Activated naive CD8-positive, alpha-beta T cell (primary cell): ENCODE results near the gene NME1.
"Not testable (repeated sequence)": the region's sequence is repeated elsewhere in the genome, so short reads cannot be mapped to it uniquely, and the experiment has no call there.

Source experiments
- H3K27ac Mint-ChIP-seq: one replicate; pipeline ENCODE4 v1.8.0; 2021; ENCODE audit warnings: mixed read lengths
- H3K27me3 Mint-ChIP-seq: one replicate; pipeline ENCODE4 v1.8.0; 2021; ENCODE audit warnings: mixed read lengths
- H3K36me3 Mint-ChIP-seq: one replicate; pipeline ENCODE4 v1.8.0; 2021; ENCODE audit warnings: mixed read lengths
- H3K4me1 Mint-ChIP-seq: one replicate; pipeline ENCODE4 v1.8.0; 2021; ENCODE audit warnings: low read depth, mixed read lengths
- H3K4me3 Mint-ChIP-seq: one replicate; pipeline ENCODE4 v1.8.0; 2021; ENCODE audit warnings: mild to moderate bottlenecking, mixed read lengths
- H3K9me3 Mint-ChIP-seq: one replicate; pipeline ENCODE4 v1.8.0; 2021; ENCODE audit warnings: low read depth, mixed read lengths

Gene NME1

DNA sequence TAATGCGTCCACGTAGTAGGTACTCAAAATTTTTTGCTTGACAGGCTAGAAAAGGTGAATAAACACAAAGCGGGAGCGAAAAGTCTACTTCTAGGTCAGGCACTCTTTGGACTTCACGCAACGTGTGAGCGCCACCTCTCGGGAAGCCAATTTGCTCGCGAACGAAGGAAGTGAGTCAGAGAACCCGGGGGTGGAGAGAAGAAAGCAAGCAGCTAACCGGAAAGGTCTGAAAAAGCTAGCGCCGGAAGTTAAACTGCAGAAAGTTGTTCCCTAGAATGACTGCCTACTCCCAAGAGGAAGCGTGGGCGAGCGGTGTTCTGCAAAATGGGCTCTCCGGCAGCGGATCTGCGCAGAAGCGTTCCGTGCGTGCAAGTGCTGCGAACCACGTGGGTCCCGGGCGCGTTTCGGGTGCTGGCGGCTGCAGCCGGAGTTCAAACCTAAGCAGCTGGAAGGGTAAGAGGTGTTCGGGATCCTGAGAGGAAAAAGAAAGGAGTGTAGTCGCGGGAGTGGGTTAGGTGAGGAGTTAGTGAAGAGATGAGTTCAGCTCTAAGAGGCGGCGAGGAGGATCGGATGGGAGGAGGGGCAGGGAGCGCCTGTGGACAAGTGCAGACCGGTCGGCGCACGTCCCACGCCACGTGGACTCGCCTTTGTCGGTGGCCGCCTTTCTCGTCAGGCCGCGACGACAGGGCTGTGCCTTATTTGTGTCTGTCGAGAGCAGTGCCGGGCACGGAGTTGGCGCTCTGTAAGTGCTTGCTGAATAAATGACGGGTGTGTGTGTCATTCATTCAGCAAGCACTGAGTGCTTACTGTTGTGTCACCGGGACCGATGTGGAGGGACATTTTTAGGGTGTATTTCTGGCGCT, at the start of gene NME1:
TSS of gene NME1 (plus strand) at position 350 of the 863 bp plus-strand sequence. CDS start 2,096 bp downstream, outside the sequence.
- Mint-ChIP-seq H3K4me1 (peaks cover 21% of the 10 kb centered on the region), H3K27me3 (no peaks in the 10 kb centered on the region), H3K9me3 (no peaks in the 10 kb centered on the region), H3K4me3 (no peak within 1 kb of the TSS), H3K36me3 (peaks cover 5% of the 10 kb centered on the region), H3K27ac (no peak within 1 kb of the TSS)

GRCh38 chr17:51107778-51108177, 45.6 kb upstream of the NME1 start:
- Mint-ChIP-seq H3K36me3 (peaks cover 15% of the 10 kb centered on the region), H3K27ac (no peak overlapping the region), H3K4me3 (no peak overlapping the region), H3K9me3 (no peaks in the 10 kb centered on the region), H3K27me3 (no peaks in the 10 kb centered on the region), H3K4me1 (peaks cover 19% of the 10 kb centered on the region)

DNA sequence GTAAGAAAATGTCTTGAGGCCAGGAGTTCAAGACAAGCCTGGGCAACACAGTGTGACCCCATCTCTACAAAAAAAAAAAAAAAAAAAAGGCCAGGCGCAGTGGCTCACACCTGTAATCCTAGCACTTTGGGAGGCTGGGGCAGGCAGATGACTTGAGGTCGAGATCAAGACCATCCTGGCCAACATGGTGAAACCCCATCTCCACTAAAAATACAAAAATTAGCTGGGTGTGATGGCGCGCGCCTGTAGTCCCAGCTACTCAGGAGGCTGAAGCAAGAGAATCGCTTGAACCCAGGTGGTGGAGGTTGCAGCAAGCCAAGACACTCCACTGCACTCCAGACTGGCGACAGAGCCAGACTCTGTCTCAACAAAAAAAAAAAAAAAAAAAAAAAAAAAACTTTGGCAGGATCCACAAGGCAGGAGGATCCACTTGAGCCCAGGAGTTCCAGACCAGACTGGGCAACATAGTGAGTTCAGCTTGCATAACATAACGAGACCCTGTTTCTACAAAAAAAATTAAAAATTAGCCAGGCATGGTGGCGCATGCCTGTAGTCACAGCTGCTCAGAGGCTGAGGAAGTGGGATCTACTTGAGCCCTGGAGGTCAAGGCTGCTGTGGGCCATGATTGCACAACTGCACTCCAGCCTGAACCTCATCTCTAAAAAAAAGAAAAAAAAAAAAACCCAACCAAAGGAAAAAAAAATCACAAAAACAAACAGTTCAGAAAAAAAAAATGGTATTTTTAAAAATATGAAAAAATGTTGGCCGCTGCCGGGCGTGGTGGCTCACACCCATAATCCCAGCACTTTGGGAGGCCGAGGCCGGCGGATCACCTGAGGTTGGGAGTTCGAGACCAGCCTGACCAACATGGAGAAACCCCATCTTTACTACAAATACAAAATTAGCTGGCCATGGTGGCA, 40.8 kb upstream of the NME1 start:
- H3K4me3 Mint-ChIP-seq, H3K27ac Mint-ChIP-seq, H3K36me3 Mint-ChIP-seq, H3K9me3 Mint-ChIP-seq, H3K27me3 Mint-ChIP-seq: not testable (repeated sequence)
- peaks cover 33% of the 10 kb centered on the region for H3K4me1 Mint-ChIP-seq

- Mint-ChIP-seq H3K4me3 (no peak overlapping the region), H3K36me3 (peaks cover 3% of the 10 kb centered on the region), H3K27me3 (no peaks in the 10 kb centered on the region), H3K4me1 (peaks cover 53% of the 10 kb centered on the region), H3K27ac (no peak overlapping the region), H3K9me3 (no peaks in the 10 kb centered on the region)
Observed at GRCh38 chr17:51115179-51115578, 38.2 kb upstream of the NME1 start.

DNA sequence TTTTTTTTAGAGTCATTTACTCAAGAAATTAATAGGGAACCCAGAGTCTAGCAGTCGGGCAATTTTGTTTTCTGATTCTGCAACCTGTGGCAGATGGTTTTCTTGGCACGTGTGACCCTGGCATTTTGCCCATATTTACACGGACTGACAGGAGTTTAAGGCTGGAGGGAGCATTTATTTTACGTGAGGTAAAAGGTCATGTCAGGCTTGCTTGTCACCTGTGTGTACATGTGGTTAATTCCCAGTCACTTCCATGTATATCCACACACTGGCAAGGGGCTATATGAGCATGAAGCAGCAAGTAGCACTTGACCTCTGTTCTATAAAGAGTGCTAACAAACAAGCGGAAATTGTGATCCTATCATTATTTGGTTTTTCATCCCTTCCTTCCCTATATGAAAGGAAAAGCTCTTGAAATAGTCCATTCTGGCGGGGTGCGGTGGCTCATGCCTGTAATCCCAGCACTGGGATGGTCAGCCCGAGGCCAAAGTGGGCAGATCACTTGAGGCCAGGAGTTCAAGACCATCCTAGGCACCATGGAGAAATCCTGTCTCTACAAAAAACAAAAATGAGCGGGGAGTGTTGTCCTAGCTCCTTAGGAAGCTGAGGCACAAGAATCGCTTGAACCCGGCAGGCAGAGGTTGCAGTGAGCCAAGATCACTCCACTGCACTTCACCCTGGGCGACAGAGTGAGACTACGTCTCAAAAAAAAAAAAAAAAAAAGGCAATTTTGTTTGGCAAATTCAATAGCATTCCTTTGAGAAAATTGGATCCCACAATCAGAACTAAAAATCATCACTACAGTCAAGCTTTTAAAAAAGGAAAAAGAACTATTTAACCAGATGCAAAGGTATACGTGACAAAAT, 34.8 kb upstream of the NME1 start:
- peaks cover 68% of the 10 kb centered on the region for H3K4me1 Mint-ChIP-seq
- no peak overlapping the region for H3K27ac Mint-ChIP-seq

DNA sequence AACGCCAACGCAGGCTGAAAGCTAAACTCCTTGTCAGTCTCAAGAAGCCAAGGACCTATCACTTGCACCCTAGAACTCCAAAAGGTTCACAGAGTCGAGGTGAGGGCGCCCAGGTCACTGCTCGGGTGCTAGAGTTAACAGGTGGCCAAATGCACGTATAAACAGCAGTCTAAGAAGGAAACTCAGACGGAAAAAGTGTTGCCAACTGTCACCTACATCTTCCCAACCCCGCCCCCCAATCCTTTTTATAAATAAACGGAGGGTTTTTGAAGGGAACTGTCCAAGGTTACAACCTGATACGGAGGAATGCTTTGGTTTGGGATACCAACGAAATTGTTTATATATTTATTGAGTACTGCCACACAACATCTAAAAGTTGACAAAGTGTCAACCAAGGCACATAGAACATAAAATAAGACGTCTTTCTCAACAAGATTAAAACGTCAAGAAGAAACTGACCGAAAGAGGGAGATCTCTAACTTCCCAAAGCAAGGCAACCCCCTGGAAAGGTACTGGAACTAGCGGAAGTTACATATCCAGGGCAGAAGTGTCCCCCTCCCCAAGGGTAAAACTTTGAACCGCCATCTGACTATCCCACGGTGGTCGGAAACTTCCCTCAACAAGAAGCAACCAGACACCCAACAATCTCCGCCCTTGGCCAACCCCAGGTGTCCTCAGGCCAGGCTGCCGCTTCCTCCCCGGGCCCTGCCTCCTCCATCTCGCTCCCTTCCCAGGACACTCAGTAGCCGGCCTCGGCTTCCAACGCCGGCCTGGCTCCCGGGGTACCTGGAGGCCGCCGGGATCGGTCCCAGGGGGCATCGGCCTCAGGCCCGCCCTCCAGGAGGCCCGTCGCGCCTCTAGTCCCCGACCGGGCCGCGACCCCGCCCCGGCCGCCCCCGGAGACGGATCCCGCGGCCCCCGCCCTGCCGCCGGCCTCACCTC, 33.7 kb upstream of the NME1 start:
- no peaks in the 10 kb centered on the region for H3K27me3 Mint-ChIP-seq
- H3K4me3 Mint-ChIP-seq = peak overlapping the region; percentile 98
- H3K27ac Mint-ChIP-seq = peak overlapping the region; percentile 94
- H3K36me3 Mint-ChIP-seq = no peaks in the 10 kb centered on the region
- peaks cover 68% of the 10 kb centered on the region for H3K4me1 Mint-ChIP-seq
- no peaks in the 10 kb centered on the region for H3K9me3 Mint-ChIP-seq

More for the DNA sequence above, 34.8 kb upstream of the NME1 start:
- H3K9me3 Mint-ChIP-seq = no peaks in the 10 kb centered on the region
- H3K27me3 Mint-ChIP-seq = no peaks in the 10 kb centered on the region
- H3K4me3 Mint-ChIP-seq = peak overlapping the region; percentile 98
- no peaks in the 10 kb centered on the region for H3K36me3 Mint-ChIP-seq

GRCh38 chr17:51120357-51120738, 33.0 kb upstream of the NME1 start:
- H3K9me3 Mint-ChIP-seq = no peaks in the 10 kb centered on the region
- H3K36me3 Mint-ChIP-seq = no peaks in the 10 kb centered on the region
- H3K4me1 Mint-ChIP-seq = peaks cover 62% of the 10 kb centered on the region
- peak overlapping the region; percentile 98 for H3K4me3 Mint-ChIP-seq
- H3K27ac Mint-ChIP-seq = peak overlapping the region; percentile 87
- H3K27me3 Mint-ChIP-seq = no peaks in the 10 kb centered on the region

DNA sequence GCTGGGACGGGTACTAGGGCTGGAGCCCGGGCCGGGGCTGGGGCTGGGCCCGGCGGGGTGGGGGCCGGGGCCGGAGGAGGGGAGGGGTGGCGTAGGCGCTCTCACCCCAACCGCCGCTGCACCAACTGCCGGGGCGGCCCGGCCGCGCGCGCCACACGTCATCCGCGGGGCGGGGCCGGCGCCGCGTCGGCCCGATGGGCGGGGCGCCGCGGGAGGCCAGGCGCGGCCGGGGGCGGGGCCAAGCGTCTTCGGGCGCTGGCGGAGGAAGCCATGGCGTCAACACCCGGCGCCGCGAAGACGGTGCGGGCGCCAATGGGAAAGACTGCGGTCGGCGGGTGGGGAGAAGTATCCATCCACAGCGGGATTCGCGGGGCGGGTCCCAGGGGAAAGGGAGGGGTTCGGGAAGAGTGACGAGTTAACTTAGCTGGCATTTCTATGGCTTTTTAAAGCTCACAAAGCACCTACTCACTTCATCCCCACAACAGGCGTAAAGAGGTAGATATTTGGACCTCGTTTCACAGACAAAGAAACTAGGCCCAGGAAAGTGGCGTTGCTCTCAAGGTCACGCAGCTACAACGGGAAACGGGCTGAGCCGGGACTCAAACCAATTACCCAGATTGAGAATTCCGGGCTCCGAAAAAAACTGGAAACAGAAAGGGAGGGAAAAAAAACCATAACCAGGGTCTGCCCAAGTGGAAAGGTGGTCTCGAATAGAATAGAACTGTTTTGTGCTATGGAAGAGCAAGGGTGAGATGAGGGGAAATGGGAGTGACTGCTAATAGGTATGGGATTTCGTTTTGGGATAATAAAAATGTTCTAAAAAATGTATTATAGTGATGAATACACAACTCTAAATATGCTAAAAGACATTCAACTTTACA, 32.4 kb upstream of the NME1 start, which contains the start of gene SPAG9:
TSS of gene SPAG9 (minus strand) at position 130 of the 881 bp plus-strand sequence. CDS start 212 bp downstream, outside the sequence.
- peaks cover 56% of the 10 kb centered on the region for H3K4me1 Mint-ChIP-seq
- no peaks in the 10 kb centered on the region for H3K27me3 Mint-ChIP-seq
- H3K27ac Mint-ChIP-seq = peak within 1 kb of the TSS; percentile 99
- no peaks in the 10 kb centered on the region for H3K36me3 Mint-ChIP-seq
- H3K4me3 Mint-ChIP-seq = peak within 1 kb of the TSS; percentile 98
- no peaks in the 10 kb centered on the region for H3K9me3 Mint-ChIP-seq

DNA sequence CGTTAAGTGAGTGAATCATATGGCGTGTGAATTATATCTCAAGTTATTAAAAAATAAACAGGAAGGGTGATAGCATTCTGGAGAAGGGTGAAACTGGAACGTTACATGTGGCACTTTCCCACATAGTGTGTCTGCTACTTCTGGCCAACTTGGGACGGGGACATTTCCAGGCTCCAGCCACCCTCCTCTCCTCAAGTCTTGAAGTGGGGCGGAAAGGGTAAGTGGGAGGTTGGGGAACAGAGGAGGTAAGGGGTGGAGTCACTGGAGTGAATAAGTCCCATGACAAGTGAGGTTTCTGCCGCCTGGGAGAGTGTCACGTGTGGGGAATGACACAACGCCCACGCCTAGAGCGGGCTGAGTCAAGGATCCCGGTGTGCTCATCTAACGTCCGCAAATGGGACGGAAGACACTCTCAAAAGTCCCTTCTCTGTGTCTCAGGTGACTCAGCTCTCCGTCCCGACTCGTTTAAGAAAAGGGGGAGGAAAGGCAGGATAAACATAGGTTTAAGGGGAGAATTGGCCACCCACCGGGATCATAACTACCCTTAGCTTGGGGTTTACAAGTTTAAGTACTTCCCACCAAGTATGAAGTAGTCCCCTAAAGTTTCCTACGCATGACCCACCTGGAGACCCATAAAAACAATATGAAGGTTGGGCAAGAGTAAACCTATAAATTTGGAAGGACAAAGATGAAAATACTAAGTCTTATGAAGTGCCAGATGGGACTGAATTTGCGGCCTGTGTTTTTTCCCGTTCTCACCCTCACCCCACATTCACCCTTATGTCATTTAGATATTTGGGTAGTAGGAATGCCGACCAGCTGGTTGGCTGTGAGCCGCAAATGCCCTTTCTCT, 31.5 kb upstream of the NME1 start:
- Mint-ChIP-seq H3K27ac (peak overlapping the region; percentile 99), H3K9me3 (no peaks in the 10 kb centered on the region), H3K27me3 (no peaks in the 10 kb centered on the region), H3K36me3 (no peaks in the 10 kb centered on the region), H3K4me3 (peak overlapping the region; percentile 93), H3K4me1 (peaks cover 48% of the 10 kb centered on the region)

DNA sequence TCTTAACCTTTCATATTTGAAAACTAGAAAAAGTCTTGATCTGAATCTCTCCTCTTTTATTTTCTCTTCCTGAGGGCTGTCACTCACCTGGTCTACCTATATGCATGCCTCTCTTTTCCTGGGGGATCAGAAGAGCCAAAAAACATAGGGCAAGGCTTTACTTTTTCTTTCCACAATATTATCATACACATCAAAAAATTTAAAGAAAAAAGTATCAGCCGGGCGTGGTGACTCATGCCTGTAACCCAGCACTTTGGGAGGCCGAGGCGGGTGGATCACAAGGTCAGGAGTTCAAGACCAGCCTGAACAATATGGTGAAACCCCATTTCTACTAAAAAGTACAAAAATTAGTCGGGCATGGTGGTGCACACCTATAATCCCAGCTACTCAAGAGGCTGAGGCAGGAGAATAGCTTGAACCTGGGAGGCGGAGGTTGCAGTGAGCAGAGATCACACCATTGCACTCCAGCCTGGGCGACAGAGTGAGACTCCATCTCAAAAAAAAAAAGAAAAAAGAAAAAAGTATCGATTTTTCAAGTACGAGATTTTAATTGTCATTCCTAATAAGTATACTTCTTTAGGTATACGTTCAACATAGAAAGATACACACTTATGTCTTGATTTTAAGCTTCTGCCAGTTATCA, 30.8 kb upstream of the NME1 start:
- not testable (repeated sequence) for H3K9me3 Mint-ChIP-seq, H3K36me3 Mint-ChIP-seq, H3K27me3 Mint-ChIP-seq
- H3K4me1 Mint-ChIP-seq = peaks cover 40% of the 10 kb centered on the region
- peak overlapping the region; percentile 93 for H3K4me3 Mint-ChIP-seq
- H3K27ac Mint-ChIP-seq = peak overlapping the region; percentile 99

DNA sequence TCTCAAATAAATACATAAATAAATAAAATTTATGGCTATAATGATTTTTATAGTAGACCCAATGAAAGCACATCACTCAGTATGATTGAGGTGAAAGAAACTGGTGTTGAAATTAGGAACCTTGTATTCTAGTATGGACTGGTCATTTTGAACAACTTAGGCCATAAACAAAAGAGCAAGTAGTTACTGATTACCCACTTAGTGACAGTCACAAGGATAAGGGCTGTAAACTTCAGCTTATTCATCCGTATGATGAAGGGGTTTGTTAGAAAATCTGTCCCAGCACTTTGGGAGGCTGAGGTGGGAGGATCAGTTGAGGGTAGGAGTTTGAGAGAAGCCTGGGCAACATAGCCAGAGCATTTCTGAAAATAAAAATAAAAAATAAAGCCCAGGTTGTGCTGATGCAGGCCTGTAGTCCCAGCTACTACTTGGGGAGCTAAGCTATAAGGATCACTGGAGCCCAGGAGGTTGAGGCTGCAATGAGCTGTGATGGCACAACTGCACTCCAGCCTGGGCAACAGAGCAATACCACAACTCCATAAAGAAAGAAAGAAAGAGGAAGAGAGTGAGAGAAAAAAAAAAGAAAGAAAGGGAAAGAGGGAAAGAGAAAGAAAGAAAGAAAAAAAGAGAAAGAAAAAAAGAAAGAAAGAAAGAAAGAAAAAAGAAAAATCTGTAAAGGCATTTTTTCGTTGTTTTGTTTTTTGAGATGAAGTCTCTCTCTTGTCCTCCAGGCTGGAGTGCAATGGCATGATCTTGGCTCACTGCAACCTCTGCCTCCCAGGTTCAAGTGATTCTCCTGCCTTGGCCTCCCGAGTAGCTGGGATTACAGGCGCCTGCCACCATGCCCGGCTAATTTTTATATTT, 28.5 kb upstream of the NME1 start:
- H3K4me1 Mint-ChIP-seq = peaks cover 20% of the 10 kb centered on the region
- H3K27ac Mint-ChIP-seq = no peak overlapping the region
- no peak overlapping the region for H3K4me3 Mint-ChIP-seq
- no peaks in the 10 kb centered on the region for H3K36me3 Mint-ChIP-seq
- H3K9me3 Mint-ChIP-seq = no peaks in the 10 kb centered on the region
- H3K27me3 Mint-ChIP-seq = no peaks in the 10 kb centered on the region
